HG02763 (cell line): ENCODE data around the gene REC114.

Source experiments
- ATAC-seq: cut with Tn5 transposase; IDR thresholded peaks from one replicate; pipeline ENCODE4 v1.9.1; 2021; ENCODE audit warnings: mild to moderate bottlenecking, moderate library complexity; ENCODE audit not compliant: unreplicated experiment

The REC114 gene

DNA sequence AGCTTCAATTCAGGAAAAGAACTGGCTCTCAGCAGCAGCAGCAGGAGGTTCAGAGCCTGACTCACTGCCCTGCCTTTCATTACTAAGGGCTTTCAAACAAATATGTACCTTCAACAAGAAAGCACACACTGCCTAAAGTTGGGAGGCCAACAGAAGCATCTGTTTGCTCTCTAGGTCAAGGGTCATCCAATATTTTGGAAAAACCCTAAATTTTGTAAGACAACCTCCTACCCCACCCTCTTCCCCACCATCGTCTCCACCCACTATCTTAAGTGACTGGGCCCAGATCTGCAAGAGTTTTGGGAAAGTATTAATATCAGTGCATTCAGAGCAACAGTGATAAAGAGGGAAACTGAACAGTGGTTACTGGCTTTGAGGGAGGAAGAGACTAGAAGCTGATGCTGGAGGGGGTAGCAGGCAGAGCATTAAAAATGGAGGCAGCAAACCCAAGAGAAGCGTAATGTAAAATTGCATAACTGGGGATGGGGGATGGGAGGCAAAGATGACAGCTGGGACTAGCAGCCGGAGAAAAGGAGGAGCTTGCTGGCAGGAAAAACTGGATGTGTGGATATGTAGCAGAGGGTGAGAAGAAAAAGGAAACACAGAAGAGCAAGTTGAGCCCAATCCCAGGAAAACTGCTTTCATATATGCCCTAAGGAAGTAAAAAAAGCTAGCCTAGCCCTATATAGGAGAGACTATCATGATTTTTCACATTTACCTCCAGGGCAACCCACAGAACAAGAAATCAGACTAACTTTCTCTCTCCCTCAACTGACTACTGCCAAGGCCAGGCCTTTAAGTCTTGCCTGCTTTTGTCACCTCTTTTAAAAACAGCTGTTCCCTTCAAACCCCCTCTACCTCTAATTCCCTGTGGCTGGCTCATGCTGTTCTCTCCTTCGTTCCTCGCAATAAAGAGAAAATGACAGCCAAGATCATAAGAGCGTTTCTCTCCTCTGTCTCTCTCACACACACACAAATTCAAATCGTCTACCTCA, 158.8 kb downstream of the REC114 start:
- no peak for ATAC-seq

DNA sequence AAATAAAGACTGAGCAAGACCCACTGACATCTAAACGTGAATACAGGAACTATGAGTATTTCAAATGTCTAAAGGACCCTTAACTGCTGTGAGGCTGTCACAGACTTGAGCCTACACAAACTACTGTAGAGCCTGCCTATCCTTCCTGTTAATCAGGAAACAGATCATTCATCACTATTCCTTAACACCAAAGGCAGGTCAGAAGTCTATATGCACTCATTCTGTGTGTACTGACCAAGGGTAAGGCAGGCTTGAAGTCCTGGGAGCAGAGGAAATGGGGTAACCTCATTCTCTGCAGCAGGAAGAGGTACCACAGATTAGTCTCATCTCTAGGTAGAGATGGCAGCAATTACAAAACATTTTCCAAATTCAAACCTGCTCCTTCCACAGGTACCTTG, 159.5 kb downstream of the REC114 start:
- ATAC-seq, result no peak

DNA sequence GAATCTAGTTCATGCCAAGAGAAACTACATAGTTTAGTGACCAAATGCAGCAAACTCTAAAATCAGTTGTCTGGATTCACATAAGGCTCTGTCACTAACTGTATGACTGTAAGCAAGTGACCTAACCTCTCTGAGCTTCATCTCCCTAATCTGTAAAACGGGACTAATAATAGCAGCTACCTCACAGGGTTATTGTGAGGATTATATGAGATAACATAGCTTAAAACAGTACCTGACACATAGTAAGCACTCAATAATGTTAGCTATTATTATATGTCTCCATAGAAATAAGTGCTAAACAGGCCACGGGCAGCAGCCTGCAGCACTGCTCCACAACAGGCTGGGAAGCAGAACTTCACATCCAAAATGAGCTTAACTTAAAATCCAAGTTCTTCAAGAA, 160.0 kb downstream of the REC114 start:
- ATAC-seq, result no peak

DNA sequence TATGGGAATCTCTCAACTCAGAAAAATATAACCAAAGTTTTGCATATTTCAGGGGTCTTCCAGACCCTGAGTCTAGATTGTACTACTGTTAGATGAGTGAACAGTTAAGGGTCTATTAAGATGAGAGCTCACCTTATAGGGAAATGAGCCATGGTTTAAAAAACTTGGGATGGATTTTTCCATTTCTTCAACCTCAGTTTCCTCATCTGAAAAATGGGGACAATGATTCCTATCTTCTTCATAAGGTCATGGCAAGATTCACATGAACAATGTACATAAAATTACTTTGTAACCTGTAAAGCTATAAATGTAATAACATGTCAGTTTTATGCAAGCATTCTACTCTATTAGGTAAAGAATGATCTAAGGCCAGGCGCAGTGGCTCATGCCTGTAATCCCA, 161.5 kb downstream of the REC114 start:
- no peak for ATAC-seq

DNA sequence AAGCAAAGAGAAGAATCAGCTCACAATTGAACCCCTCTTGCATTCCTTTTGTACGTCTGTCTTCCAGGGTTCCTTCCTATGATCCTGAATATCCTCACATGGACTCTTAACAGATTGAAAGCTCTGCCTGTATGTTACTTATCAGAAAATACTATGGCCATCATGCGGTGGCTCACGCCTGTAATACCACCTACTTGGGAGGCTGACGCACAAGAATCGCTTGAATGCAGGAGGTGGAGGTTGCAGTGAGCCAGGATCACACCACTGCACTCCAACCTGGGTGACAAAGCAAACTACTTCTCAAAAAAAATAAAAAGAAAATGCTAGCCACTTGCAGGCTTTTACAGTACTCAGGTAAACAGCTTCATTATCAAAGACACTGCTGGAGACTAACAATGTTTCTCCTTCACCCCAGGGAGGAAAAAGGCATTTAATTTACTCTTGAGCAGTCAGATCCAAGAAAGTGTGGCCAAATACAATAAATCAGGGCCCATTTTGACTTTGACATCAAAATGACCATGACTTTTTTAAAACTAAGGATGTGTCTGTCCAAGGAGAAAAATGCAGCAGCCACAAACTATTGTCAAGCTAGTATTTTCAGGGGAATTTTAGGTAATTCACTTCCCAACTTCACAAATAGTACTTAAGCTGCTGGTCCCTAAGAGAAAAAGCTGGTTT, 162.9 kb downstream of the REC114 start:
- ATAC-seq, result no peak

DNA sequence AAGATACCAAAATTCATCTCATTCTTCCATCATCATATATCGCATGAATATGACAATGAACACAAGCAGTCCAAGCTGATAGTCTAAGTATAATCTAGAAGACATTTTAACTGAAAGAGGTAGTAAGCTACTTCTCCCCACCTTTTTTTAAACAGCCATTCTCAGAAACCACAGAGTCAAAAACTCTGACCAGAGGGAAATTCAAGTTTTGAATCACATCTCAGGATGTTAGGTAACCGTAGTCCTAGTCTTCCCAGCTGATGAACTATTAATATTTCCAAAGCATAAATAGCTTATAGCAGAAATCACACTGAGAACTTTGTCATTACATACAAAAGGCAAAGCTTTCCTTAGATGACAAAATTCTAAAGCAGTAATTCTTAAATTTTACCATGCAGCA, 164.4 kb downstream of the REC114 start:
- ATAC-seq, result no peak

DNA sequence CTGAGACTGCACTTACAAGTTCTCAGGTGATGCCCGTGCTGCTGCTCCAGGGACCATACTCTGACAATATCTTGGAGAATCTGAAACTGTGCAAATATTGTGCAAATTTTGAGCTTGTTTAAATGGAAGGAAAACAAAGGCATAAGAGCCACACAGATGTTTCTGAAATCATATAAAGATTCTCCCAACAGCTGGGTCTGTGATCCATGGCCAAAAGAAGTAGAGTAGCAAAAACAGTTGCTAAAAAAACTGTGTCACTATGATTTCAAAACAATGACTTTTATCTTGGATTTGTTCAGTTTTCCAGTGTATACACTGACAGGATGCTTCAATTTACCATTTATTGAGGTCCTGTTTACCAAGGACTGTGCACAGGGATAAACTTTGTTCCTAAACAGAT, 164.9 kb downstream of the REC114 start:
- no peak for ATAC-seq

DNA sequence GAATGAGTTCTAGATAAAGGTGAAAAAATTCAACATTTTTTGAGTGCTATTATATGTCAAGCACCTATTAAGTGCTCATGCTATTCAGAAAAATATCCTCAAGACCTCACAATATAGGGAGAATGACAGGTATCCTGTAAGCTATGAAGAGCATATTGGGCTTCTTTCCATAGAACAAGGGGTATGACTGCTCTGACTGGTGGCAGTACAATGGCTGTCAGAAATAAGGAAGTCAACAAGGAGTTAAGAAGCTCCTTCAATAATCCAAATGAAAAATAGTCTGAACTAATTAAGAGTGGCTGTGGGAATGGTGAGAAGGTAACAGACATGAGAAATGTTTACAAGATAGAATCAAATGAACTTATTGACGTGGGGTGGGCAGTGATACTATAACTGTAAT, 165.5 kb downstream of the REC114 start:
- no peak for ATAC-seq

DNA sequence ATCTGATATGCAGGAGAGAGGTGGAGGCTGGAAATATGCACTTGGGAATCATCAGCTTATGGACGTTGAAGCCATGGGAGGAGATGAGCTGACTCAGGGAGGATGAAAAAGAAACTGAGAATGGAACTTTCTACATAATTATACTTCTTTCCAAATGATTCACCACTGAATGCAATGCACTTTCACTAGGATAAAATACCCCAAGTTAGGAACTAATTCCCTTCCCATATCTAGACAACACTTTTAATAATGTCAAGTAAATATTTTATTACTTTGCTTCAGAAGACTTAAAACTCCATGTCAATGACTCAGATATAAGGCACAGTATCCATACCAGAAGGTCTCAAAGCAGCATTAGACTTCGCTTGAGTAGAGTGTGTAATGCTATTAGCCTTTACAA, 166.0 kb downstream of the REC114 start:
- ATAC-seq, result no peak
